Smooth muscle cell of trachea (primary cell): ENCODE data around the gene TTC21B. TPM values are rescaled to one million over a fixed set of nuclear protein-coding genes. Genes with fewer than 3 reads are reported as not detected.

Experiments used
- total RNA-seq: library from RNA; depleted of rRNA; stranded (reverse); fragments of >200 nt; gene quantifications from 2 replicates; pipeline ENCODE4 v1.2.1, GENCODE V29; 2014

Gene TTC21B
- 28.9 and 30.6 TPM in 2 replicates for total RNA-seq

DNA sequence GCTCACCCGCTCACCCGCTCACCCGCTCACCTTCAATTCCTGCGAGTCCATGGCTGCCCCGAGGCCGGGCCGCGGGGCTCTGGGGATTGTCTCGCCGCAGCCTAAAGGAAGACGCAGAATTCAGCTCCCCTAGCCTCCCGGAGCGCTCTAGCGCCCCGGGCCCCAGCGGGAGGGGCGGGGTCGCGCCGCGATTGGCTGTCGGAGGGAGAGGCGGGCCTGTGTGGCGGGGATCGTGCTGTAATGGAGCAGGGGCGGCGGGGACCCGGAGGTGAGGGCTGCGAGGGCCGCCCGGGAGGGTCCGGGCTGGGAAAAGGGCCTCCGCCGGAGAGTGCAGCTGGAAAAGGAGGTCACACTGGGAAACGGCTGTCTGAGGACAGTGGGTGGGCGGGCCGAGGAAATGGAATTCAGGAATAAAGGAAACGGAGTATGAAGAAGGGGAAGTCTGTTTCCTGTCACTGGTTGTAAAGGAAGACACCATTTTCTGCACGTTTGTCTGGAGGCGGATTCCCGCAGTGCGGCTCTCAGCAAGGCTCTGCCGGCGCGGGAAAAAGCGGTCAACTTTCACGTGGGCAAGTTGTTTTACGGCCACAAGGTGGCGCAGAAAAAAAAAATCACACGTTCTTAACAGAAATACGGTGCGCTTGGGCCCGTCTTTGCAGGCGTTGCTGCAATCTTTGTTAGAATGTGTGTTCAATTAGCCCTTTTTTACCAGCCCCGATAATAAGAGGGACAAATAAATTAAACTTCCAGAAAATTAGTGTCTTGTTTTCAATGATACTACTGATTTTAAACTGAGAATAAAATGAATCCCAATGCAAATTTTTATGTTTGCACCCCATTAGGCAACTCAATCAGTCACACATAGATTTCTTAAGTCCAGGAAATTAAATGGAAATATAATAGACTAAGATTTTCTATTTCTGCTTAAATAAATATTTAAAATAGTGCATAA, at the start of gene TTC21B:
TTC21B (minus strand) TSS at position 122 of the 952 bp plus-strand sequence; CDS start at position 51, 71 bp downstream.

Other genes starting within 250 kb of the TTC21B start
- 0.33 and 0.58 TPM in 2 replicates for gene GALNT3, start 159.5 kb downstream of the TTC21B start, total RNA-seq
- gene SCN1A, start 174.2 kb upstream of the TTC21B start, total RNA-seq: 0.15 and 0.33 TPM in 2 replicates